GM18519 (cell line): ENCODE data around the gene EHMT1.

Source experiments
- ATAC-seq: cut with Tn5 transposase; IDR thresholded peaks from one replicate; pipeline ENCODE4 v1.9.1; 2021; ENCODE audit warnings: mild to moderate bottlenecking, moderate library complexity; ENCODE audit not compliant: unreplicated experiment, low FRiP score

EHMT1 gene

DNA sequence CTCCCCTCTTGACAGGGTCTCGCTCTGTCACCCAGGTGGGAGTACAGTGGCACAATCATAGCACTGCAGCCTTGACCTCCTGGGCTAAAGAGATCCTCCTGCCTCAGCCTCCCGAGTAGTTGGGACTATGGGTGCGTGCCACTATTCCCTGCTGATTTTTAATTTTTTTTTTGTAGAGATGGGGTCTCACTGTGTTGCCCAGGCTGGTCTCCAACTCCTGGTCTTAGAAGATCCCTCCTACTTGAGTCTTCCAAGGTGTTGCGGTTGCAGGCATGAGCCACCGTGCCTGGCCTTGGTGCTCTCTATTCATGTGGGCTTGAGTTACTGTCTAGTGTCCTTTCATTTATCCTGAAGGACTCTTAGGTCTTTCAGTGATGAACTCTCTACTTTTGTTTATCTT is 24.1 kb downstream of the EHMT1 start:
- ATAC-seq: no peak

GRCh38 chr9:137643921-137644320 is 25.1 kb downstream of the EHMT1 start:
- no peak for ATAC-seq

DNA sequence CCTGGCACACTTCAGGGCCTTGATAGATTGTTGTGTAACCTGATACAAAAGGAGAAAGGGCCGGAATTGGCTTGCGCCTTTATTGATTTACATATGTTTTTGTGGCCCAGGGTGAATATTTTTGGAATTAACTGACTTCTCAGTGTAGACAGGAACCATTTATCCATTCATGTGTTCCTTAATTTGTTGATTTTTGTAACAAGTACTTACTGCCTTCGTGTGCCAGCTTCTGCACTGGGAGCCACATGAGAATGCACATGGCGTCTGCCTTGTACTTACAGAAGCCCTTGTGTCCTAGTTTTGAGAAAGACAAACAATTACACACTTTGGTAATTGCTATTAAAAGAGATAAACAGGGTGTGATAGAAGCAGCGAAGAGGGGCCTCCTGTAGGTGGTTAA is 26.4 kb downstream of the EHMT1 start:
- no peak for ATAC-seq

GRCh38 chr9:137646341-137646740 is 27.5 kb downstream of the EHMT1 start:
- ATAC-seq: no peak

- no peak for ATAC-seq
These were observed 28.4 kb downstream of the EHMT1 start for GRCh38 chr9:137647096-137647714.

GRCh38 chr9:137648396-137648795 is 29.6 kb downstream of the EHMT1 start:
- ATAC-seq: no peak

DNA sequence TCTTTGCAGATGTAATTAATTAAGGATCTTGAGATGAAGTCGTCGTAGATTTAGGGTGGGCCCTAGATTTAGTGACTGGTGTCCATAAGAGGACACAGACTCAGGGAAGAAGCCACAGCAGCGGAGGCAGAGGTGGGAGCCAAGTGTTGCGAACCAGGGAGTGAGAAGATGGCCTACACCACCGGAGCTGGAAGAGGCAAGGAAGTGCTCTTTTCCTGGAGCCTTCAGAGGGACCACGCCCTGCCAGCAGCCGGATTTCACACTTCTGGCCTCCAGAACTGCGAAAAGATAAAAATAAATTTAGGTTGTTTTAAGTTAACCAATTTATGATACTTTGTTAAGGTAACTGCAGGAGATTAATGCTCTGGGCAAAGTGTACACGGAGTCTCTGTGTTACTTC is 30.7 kb downstream of the EHMT1 start:
- no peak for ATAC-seq

GRCh38 chr9:137650259-137650658 is 31.5 kb downstream of the EHMT1 start:
- no peak for ATAC-seq

- ATAC-seq: no peak
These were observed 32.0 kb downstream of the EHMT1 start for GRCh38 chr9:137650779-137651178.

GRCh38 chr9:137656416-137656815 is 37.6 kb downstream of the EHMT1 start:
- ATAC-seq: no peak

- no peak for ATAC-seq
These were observed 38.8 kb downstream of the EHMT1 start for GRCh38 chr9:137657606-137658005.

DNA sequence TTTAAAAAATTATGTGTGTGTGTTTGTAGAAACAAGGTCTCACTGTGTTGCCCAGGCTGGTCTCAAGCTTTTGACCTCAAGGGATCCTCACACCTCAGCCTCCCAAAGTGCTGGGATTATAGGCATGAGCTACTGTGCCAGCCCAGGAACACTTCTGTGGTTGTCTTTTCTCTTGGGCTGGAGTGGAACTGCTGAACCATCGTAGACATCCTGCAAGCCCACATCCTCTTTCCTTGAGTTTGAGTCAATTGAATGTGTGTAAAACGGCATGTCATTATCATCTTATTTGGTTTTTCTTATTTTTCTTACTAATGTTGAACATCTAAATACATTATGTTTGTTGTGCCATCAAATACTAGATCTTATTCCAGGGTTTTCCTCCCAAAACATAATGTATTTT is 40.0 kb downstream of the EHMT1 start:
- ATAC-seq: no peak

DNA sequence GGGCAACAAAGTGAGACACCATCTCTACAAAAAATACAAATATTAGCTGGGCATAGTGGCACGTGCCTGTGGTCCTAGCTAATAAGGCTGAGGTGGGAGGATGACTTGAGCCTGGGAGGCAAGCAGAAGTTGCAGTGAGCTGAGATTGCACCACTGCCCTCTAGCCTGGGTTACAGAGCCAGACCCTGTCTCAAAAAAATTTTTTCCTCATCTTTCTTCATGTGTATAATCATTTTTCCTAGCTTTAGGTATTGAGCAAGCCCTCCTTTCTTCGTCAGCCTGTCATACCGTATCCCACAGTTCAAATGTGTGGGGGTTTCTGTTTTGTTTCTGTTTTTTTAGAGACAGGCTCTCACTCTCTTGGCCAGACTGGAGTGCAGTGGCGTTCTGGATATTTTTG is 41.3 kb downstream of the EHMT1 start:
- no peak for ATAC-seq

DNA sequence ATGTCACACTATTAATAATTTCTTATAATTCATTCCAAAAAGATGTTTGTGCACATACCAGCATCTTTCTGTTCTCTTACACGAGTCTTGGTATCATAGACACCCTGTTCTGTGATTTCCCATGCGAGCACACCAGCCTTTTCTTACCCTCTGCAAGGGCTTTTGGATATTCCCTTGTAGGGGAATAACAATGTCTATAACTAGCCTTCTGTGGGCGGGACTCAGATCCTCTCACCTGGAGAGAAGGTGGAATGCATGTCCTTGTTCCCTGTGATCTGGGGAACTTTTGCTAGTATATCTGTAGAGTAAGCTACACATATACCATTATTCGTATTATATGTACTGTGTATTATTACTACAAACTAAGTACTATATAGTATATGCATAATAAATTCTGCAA is 44.8 kb downstream of the EHMT1 start:
- no peak for ATAC-seq

- no peak for ATAC-seq
These were observed 45.9 kb downstream of the EHMT1 start for GRCh38 chr9:137664676-137665075.

GRCh38 chr9:137665226-137665625 is 46.4 kb downstream of the EHMT1 start:
- no peak for ATAC-seq

DNA sequence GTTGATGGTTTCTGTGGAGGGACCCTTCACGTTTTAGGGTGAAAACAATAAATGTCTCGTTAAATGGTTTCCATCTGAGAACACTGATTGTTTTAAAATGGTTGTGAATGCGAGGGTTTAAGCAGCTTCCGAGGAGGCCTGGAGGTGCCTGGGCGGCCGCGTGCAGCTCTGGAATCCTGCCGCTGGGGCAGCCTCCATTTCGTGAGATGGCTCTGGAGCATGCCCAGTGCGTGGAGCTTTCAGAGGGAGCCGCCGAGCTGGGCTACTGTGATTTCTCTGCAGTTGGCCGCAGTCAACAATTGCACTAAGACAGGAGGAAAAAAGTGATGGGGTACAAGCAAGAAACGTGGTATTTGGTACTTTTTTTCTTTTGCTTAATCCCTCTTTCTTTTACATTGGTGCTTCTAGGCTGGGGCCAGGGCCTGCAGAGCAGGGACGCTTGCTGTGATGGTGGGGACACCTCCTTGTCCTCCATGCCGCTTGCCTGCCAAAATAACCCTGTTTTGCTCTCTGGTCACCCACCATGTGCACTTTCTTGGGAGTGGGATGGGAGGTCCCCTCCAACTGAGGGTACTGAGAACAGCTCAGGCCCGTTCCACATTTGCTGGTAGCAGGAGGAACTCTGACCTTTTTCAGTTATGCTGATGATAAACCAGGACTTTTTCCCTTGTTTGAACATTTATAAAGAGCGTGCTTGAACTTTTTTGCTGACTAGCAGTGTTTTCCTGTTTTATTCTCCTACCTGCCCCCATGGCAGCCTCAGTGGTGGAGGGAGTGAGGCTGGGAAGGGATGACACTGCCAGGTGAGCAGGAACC is 47.1 kb downstream of the EHMT1 start:
- ATAC-seq: no peak

- ATAC-seq: no peak
These were observed 47.7 kb downstream of the EHMT1 start for GRCh38 chr9:137666513-137666822.

GRCh38 chr9:137666955-137667670 is 48.3 kb downstream of the EHMT1 start:
- no peak for ATAC-seq

GRCh38 chr9:137668203-137668602 is 49.4 kb downstream of the EHMT1 start:
- ATAC-seq: no peak

DNA sequence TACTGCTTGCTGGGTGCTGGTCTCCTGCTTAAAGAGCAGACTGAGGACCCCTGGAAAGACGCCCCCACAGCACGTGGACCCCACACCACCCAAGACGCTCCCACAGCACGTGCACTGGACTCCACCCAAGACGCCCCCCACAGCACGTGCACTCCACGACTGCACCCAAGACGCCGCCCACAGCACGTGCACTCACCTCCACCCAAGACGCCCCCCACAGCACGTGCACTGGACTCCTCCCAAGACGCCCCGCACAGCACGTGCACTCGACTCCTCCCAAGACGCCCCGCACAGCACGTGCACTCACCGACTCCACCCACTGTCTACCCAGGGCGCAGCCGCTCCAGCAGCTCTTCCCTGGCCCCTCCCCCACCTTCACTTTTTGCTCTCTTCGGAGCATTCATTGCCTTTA is 50.5 kb downstream of the EHMT1 start:
- no peak for ATAC-seq
